Activated CD4-positive, CD25-positive, alpha-beta regulatory T cell treated with anti-CD3 and anti-CD28 coated beads, Interleukin-2, amount 50 U/mL, for 16 hours (primary cell): ENCODE results near the gene SPATS1.
"Not testable (repeated sequence)": the region's sequence is repeated elsewhere in the genome, so short reads cannot be mapped to it uniquely, and the experiment has no call there.

ENCODE experiments used
- DNase-seq: peaks from one replicate; pipeline ENCODE4 v3.0.0-alpha.2; 2020; ENCODE audit warnings: low read depth, low spot score

The SPATS1 gene

DNA sequence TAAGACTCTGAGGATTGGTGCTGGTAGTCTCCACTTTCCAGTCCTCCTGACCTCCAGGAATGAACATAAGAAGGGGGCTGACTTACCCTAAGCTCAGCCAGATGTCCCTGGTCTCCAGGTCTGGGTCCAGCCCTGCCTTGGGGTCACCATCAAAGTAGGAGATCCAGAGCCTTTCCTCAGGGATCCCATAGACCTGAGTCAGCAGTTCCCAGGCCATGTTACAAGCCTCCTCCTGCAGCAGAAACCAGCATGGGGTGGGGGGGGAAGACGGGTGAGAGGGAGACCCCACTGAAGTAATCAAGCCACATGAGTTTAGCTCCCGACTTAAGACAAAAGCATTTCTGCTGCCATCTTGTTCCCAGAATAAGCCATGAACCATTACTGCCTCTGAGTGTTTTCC, 31.1 kb upstream of the SPATS1 start:
- no peak for DNase-seq

DNA sequence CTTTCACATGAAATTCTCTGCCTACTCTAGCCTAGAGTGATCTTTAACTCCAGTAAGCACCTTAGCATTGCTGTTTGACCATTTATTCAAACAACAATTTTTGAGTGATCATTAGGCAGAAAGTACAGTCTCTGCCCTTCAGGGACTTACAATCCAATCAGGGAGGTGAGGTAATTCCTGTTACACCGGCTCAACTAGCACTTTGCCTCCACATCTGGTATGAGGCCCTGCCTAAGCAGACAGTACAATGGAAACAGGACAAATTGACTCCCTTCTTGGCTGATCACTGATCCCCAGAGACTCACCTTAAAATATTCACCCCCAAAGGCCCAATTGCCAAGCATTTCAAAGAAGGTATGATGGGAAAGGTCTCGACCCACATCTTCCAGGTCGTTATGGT, 30.7 kb upstream of the SPATS1 start:
- DNase-seq = no peak

DNA sequence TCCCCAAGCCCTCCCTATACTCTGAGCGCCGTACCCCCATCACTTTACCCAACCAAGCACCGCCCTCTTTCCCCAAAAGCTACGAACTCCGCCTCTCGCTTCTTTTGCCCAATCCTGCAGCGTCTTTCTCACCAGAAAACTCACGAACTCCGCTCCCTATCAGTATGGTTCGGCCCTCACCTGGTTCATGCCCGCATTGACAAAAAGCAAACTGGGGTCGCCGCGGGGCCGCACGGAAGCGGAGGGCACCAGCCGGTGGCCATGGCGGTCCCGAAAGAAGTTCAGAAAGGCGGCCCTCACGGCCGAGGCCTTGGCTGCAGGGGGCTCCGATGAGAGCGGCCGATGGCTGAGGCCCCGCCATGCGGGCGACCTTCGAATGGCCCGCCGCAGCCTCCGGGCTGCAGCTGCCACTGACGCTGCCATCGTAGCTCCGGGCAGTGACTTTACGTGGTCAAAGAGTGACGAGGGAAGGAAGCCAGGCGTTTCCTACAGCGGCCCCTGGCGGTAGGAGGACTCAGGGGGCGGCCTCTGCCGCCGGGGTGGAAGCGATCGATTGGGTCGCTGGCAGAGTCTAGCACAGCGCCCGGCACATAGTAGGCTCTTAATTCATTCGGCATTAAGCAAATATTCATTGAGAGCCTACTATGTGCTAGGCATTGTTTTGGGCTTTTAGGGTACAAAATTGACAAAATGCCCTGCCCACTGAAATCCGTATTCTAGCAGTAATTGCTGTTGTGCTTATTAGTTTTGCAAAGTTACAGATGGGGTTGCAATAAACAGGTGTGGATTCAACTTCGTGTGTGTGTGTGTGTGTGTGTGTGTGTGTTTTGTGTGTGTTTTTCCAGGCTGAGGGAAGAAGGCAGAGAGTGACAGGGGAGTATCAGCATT, 29.3 kb upstream of the SPATS1 start, which contains the start of gene AARS2:
TSS of gene AARS2 (minus strand) at position 447 of the 888 bp plus-strand sequence. CDS start at position 423, 24 bp downstream.
- DNase-seq = peak; percentile 87

DNA sequence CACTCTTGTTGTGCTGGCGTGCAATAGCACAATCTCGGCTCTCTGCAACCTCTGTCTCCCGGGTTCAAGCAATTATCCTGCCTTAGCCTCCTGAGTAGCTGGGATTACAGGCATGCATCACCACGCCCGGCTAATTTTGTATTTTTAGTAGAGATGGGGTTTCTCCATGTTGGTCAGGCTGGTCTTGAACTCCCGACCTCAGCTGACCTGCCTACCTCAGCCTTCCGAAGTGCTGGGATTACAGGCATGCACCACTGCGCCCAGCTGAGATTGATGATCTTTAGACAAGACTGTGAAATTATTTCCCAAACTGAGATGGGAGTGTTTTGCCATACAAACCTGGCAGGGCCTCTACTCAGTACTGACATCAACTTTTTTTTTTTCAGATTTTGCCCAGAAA, 27.8 kb upstream of the SPATS1 start:
- DNase-seq = not testable (repeated sequence)

DNA sequence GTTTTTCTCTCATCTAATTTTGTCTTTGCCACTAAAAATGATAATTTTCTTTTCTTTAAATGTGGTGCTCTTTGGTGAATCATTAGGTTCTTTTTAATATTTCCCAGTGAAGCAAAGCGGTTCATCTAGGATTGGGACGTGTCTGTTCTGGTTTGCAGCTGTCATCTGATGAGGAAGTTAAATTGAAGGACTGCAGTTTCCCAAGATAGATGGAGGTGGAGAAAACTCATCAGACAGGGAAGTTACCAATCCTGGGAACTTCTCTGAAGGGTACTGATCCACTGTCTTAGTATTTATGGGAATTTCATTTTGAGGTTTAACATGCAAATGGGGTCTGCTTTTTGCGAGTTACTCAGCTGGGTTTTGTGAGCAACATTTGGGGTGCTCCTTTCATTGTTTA, 26.9 kb upstream of the SPATS1 start:
- no peak for DNase-seq

DNA sequence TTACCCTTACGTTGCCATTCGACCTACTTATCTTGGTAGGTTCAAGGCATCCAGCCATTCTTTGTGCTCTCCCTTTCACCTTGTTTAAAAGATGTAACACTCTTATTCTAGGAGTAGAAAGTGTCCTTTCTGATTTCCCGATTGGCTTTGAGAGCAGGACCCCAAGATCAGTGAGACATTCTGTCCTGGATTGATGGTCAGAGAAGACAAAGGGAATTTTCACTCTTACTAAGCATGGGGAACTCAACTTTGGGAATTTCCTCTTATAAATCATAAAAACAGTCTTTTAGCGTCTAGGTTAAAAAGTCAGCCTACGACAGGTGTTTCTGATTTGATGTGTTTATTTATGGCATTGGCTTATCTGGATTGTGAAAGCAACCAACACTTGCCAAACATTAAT, 26.5 kb upstream of the SPATS1 start:
- no peak for DNase-seq

DNA sequence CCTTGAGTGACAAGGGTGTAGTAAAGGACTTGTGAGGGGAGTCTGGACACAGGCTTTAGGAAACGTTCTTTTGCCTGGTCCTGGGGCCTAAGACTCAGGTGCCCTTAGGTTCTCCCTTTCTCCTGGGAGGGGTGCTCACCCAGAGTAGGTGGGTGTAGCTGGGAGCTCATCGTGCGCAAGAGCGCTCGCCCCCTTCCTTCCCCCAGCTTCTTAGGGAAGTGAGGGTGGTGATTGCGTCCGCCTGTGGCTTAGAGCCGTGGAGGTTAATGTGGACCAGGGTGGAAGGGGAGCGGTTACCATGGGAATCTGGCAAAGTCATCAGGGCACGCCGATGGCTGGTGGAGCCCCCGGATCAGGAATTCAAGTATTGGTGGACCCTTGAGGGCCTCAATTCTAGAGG, 26.0 kb upstream of the SPATS1 start:
- DNase-seq = no peak

DNA sequence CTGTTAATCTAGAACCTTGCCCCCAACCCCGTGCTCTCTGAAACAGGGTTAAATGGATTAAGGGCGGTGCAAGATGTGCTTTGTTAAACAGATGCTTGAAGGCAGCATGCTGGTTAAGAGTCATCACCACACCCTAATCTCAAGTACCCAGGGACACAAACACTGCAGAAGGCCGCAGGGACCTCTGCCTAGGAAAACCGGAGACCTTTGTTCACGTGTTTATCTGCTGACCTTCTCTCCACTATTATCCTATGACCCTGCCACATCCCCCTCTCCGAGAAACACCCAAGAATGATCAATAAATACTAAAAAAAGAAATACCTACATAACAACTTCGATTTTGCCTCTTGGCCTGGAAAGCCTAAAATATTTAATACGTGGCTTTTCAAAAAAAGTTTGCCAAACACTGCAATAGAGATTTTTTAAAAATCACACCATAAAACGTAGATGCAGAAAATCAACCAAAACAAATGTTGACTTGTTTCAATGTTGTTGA, 25.3 kb upstream of the SPATS1 start:
- not testable (repeated sequence) for DNase-seq

DNA sequence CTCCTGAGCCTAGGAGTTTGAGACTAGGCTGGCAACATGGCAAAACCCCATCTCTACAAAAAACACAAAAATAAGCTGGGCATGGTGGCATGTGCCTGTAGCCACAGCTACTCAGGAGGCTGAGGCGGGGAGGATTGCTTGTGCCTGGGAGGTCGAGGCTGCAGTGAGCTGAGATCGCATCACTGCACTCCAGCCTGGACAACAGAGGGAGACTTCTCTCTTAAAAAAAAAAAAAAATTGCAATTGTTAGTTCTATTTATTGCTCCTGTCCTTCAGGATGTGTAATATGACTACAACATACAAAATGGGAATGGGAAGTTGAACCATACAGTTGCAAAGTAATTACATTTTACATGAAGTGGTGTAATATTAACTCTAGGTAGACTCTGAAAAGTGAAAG, 21.2 kb upstream of the SPATS1 start:
- DNase-seq = no peak

DNA sequence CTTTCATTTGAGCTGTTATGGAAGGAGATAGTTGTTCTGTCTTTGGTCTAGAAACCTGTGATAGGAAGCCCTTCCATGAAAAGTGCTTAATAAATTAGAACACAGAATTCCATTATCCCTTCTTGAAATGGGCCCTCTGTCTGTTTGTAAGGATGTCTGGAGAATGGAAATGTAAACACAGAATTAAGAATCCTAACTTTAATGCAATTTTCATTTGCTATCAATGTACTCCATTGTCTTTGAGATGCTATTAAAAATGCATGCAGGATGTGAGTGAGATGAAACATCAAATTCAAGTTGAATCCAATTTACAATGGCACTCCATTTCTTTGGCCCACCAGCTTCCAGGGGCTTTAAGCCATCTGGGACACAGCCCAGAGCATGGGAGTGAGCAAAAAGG, 15.4 kb upstream of the SPATS1 start:
- no peak for DNase-seq

DNA sequence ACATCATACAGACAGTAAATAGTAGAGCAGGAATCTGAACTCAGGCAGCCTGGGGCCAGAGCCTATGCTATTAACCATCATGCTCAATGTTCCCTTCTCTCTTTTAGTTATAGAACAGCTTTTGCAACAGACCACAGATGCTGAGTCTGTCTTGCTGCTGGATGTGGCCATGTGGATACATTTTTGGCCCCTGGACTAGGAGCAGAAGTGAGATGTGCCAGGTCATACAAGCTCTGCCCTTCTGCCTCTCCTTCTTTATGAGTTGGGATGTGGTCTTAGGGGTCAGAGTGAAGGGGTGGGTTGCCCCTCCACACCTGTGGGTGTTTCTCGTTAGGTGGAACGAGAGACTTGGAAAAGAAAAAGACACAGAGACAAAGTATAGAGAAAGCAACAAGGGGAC, 14.7 kb upstream of the SPATS1 start:
- DNase-seq = no peak

DNA sequence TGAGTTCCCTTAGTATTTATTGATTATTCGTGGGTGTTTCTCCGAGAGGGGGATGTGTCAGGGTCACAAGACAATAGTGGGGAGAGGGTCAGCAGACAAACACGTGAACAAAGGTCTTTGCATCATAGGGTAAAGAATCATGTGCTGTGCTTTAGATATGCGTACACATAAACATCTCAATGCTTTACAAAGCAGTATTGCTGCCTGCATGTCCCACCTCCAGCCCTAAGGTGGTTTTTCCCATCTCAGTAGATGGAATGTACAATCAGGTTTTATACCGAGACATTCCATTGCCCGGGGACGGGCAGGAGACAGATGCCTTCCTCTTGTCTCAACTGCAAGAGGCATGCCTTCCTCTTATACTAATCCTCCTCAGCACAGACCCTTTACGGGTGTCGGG, 14.2 kb upstream of the SPATS1 start:
- DNase-seq = not testable (repeated sequence)

DNA sequence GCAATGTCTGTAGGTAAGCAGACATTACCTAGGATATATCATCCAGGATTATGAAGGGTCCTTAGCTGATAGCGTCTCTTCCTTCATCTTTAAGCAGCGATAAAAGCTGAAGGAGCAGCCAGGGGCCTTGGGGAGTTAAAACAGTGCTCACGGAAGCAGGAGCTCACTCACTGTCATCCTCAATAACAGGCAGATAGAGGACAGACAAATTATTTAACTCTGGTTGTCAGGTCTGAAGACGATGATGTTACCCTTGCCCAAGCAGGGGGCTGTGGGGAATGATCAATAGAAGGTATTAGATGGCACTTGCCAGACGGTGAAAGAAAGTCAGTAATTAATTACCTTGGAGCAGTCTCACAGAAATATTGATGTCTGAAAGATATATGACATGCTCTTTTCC, 12.6 kb upstream of the SPATS1 start:
- no peak for DNase-seq

DNA sequence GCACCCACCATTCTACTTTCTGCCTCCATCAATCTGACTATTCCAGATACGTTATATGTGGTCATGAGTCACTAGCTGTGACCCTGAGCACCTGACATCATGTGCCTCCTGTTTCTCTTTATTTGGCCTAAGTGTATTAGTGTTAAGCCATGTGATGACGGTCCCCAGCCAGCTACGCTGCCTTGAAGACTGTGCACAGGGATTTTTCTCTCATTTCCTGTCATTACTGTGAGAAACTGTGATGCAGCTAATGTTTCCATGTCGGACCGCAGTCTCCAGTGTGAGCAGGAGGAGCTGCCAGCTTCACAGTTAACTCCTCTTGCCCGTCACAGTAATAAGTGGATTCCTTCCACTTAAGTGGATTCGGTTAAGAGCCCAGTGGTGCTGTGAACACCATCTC, 9.9 kb upstream of the SPATS1 start:
- DNase-seq = no peak

DNA sequence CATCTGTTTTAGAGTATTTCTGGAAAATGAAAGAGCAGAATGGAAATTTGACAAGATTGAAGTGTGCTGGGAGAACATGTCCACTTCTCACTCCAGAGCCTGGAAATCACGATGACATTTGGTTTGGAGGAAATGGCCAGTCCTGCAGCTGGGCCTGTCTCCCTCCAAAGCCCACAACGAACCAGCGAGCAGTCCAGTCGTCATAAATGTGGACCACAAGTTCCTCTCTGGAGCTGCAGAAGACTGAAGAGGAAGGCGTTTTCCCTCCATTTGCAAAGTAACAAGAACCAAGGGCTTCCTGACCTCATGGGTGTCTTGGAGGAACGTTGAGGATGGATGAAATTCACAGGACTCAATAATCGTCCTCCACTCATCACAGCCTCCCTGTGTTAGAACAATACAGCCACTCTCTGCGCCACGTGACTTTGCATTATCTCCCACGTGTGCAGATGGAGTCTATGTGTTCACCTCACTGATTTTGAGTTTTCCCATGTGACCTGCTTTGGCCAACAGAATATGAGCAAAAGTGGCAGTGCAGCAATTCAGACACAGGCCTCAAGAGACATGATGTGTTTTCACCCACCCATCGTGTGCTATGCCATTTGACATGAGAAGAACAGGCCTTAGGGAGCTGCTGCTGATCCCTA, 9.1 kb upstream of the SPATS1 start:
- DNase-seq = no peak

DNA sequence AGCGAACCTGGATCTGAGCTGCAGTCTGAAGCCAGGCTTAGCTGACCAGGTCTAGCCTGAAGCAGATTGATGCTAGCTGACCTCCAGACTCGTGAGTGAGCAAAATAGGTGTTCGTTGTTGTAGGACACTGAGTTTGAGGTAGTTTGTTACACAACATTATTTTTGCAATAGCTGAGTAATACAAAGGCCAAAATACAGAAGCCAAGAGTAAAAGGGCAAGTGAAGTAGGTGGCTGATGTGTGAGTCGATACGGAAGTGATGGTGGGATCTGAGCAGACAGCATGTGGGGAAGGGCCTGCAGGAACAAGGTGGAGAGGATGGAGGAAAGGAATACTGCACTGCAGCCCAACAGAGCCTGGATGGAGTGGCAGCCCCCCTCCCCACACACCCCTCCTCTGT, 8.5 kb upstream of the SPATS1 start:
- no peak for DNase-seq

DNA sequence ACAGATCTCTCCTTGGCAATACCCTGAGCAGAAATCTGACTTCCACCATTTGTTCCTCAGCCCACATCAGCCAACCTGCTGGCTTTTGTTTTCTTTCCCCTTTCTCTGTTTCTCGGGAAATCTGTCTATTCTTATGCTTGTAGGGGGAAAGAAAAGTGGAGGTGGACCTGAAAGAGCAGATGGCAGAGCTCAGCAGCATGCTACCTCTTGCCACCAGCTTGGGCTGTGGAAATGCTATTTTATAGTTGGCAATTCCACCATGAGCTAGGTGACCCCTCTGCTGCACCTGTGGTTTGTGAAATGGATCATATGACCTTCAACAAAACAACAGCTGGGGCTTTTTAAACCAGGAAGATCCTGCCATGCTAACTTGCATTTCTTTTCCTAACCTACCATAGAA, 6.8 kb upstream of the SPATS1 start:
- DNase-seq = no peak

DNA sequence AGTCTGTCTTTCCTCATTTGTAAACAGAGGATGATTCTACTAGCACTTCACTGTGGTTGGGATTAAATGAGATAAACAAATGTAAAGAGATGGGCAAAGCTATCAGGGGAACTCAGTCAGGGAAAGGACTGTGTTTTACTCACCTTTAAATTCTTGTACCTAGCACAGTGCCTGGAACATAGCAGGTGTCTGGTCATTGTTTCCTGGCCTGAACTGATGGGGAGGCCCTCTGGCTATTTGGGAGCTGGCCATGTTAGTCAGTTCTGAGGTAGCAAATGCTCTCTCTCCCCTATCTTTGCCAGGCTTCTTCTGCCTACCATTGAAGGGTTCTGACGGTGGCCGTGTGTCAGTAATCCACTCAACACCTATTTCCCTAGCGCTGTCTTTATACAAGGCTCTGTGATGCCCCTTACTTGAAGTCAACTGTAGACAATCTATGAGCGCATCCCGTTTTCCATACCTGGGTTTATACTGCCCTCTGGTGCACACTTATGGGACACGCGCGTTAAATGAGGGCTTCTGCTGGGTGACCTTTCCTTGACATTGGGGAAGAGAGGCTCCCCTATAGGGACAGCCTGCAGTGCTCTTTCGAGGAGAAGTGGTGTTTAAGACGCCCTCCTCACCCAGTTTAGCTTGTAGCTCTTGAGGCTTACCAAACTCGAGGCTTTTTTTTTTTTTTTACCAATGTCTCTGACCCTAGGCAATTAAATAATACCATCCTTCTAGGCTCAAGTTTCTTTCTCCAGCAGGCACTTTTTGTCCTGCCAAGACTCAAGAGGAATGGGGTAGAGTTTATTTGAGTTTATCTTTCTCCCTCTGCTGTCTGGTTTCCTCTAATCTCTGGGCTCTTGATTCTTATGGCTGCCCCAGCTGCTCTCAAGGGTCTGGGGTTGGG, 4.0 kb upstream of the SPATS1 start:
- DNase-seq = peak; percentile 37

DNA sequence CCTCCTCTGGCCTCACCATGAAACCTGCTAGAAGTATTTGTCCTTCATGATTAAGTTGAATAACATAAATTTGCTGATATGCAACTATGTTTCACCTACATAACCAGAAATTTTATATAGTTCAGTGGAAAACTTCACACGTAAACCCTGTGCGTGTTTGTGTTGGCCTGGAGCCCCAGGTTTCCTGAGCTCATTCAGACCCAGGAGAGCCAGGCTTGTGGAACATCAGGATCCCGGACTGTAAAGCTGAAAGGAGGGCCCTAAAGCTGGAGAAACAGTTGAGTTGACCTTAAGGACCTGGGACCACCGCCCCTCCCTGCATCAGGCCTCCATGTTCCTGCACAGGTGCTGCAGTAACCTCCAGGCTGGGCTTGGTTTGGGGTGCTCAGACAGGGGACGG, 3.1 kb upstream of the SPATS1 start:
- DNase-seq = no peak

DNA sequence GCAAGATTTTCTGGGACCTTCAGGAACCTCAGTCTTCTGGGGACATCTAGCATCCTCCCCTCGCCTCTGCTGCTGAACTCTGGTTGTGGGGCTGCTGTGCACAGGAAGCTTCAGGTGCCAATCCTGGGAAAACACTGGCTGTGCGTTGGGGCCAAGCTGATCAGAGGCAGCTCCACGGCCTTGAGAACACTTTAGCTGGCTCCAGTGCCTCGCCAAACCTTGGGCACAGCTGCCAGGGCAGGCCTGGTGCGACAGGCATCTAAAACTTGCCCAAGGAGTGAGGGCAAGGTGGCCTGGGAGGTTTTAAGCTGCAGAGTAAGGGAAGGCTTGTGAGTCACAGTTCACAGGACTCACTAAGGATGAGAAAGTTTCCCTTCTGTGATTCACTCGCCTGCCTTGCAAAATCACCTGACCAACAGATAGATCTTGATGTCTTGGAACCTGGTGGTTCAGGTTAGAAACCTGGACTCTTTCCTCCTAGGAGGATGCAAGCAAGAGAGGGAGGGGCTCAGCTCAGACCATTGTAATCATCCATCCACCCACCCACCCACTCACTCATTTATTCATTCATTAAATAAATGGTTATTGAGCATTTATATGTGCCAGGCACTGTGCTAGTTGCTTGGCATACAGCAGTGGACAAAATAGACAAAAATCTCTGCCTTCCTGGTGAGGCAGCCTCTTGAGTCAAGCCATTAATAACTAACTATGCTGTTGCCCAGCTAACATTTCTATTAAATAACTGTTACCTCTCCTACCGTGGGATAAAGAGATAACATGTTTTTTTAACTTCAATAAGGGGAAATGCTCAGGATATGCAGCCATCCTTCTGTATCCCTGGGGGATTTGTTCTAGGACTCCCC, 2.5 kb upstream of the SPATS1 start:
- no peak for DNase-seq
